GM20431 (cell line): ENCODE measurements around the gene FRAT2.
"Not testable (repeated sequence)": the region's sequence is repeated elsewhere in the genome, so short reads cannot be mapped to it uniquely, and the experiment has no call there.

Experiments used
- in situ Hi-C: fragments of 300-500 bp; cut with MseI, MboI; formaldehyde crosslinking; loops from one replicate; pipeline ENCODE4 v1.15.0; 2020; ENCODE audit warnings: low sequenced_read_pairs; ENCODE audit not compliant: unreplicated experiment

Gene FRAT2

DNA sequence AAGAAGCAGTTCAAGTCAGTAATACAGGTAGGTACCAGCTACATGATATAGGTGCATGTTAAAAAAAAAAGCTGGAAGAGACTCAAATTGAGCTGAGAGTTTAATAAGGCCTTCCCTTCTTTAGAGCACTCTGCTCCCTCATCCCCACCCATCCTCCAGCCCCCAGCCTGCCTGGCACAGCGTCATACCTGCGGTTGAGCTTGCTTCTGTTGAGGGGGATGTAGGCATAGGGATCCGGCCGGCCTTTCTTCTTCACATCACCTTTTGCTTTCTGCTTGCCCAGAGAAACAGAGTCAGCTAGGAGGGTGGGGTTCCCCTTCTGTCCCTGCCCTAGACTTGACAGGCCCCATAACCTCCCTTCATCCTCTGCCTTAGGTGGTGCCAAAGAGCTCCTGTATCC, 23.8 kb upstream of the FRAT2 start:
- in situ Hi-C loops = no loop called here

GRCh38 chr10:97356918-97357317, 22.4 kb upstream of the FRAT2 start:
- in situ Hi-C loops = no loop called here

GRCh38 chr10:97356318-97356914, 21.9 kb upstream of the FRAT2 start:
- in situ Hi-C loops = no loop called here

DNA sequence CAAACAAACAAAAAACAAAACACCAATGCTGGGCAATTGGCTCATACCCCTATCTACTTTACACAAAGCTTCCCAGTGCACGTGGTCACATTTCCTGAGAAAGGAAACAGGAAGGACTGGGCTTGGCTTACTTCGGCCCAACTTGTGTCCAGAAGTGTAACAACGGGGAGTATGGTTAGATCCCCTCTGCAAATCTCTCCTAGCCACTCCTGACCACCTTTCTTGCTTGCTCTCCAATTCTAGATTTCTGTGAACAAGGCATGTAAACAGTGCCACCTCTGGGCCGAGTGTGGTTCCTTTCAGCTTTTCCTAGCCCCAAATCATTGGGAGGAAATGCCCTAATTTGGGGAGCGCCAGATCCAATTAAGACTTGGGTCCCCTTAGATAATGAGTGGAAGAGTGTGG, 21.0 kb upstream of the FRAT2 start:
- in situ Hi-C loops = no loop called here

- in situ Hi-C loops = no loop called here
Measured at GRCh38 chr10:97353945-97354344, 19.4 kb upstream of the FRAT2 start.

DNA sequence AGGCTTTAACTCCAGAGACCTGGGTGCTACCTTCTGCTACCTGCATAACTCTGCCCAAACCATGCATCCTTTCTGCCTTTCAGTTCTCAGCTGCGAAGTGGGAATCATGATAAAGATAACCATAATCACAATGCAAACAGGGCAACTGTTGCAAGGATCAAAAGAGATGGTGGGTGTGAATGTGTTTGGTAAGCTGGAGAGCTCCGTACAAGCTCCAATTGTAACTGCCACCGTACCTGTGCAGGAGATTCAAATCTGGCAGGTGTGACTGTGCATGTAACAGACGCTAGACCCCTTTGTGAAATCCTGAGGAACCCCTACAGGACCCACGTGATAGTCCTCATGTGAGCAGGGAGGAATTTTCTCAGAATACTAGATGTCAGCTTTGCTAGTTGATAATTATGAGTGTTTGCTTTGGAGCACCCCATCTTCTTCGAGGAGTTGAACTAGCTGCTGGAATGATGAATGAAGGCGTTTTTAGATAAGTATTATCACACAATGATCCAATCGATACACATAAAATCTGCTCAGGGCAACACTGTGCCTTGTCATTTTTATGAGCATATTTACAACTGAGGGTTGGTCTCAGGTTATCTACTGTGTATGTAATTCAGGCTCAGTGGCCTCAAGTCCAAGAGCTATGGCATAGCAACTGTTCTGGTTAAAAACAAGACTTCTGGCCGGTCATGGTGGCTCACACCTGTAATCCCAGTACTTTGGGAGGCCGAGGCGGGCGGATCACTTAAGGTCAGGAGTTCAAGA, 15.4 kb upstream of the FRAT2 start:
- in situ Hi-C loops = no loop called here

- in situ Hi-C loops = no loop called here
Measured at GRCh38 chr10:97347317-97347716, 12.8 kb upstream of the FRAT2 start.

- in situ Hi-C loops = not testable (repeated sequence)
Measured at GRCh38 chr10:97343664-97344063, 9.1 kb upstream of the FRAT2 start.

- in situ Hi-C loops = no loop called here
Measured at GRCh38 chr10:97341416-97341815, 6.9 kb upstream of the FRAT2 start.

DNA sequence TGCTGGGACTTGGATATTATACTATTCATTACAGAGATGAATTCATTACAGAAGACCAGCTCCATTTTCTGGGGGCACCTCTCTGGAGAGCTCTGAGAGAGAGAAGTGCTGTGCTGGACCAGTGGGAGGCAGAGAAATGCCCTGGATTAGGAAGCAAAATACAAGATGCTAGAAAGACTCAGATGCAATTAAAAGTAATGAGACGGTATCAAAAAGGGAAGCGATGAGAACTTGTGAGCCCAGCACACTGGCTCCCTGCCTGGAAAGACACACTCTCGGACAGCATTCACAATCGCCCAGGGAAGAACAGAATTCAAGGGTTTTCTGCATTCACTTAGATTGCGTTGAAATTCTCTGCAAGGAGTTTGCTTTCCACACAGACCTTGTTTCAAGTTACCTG, 3.5 kb upstream of the FRAT2 start:
- in situ Hi-C loops = no loop called here

DNA sequence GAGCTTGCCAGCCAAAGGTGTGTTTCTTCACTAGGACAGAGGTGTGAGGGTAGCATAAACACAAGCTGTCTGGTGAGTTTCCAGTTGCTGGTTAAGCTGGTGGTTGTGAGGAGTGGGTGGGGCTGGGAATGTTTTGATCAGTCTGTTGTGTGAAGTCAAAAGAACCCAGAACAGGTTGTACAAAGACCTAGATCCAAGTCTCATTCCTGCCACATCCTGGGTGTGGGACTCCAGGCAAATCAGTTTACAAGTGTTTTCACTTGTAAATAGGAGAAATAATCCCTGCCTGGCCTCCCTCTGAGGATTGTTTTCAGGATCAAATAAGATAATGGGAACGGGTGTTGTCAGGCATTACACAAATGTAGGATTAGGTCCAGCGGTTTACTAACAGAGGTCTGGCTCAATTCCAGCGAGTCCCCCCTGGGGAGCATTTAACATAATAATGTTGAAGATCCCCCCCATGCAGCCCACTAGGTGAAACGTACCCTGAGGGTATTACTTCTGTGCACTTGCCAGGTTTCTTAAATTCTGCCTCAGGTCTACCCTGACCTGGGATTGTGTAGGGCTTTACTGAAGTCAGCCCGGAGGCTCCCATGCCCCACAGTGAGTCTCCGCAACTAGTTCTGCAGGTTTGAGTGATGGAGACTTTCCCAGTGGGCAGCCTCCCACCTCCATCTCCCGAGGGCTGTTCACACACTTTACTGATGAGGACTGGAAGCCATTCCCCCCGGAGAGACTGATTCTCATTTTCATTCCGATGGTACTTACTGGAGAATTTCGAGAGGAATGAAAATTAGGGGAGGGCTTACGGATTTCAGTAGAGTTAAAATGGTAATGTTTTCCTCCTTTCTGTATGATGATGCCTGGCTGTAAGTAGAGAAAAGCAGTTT, 2.7 kb upstream of the FRAT2 start:
- in situ Hi-C loops = no loop called here

- in situ Hi-C loops = no loop called here
Measured at GRCh38 chr10:97336446-97336845, 1.9 kb upstream of the FRAT2 start.

DNA sequence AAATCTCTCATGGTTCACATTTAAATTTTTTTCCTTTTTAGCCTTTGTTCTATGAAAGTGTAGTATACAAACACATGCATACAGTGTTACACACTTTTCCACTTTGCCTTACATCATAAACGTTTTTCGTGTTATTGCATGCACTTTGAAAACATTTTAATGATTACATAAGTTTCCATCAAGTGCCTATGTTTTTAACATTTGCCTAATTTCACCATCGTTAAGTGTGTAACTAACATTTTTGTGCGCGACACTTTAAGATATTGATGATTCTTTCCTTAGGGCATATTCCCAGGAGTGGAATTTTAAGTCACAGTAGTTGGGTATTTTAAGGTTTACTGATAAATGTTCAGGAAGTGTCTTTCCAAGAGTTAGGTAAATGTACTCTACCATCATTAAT, 1.5 kb upstream of the FRAT2 start:
- in situ Hi-C loops = no loop called here

GRCh38 chr10:97335188-97335619, 675 bp upstream of the FRAT2 start:
- in situ Hi-C loops = no loop called here

DNA sequence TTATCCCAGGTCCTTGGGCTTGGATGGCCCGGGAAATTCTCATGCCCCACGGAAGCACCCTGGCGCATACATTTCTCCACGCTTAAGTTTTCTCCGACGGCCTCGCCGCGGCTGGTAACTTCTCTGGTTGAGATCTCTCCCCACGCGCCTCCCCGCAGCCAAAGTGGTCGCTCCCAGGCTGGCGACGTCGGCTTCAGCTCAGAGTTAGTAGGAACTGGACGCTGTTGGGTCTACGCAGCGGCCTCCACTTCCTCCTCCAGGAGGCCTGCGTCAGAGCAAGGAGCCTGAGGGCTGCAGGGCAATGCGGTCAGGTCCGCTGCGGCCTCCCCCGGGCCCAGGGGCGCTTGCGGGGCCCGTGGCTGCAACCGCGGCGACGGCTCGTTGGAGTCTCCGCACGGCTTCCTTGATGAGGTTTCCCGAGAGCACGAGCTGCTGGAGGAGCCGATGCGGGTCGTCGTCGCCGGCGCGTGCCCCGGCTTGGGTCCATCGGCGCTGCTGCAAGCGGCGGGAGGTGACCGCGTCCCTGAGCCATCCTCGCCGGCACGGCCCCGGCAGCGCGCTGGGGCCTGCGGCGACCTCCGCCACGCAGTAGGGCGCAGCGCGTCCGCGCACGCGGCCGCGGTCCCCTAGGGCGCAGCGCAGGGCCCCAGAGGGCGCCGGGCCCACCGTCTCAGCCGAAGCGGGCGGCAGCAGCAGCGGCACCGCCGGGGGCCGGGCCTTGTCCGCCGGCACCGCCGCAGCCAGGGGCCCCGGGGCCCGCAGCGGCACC, 744 bp downstream of the FRAT2 start:
- in situ Hi-C loops = no loop called here

- in situ Hi-C loops = no loop called here
Measured at GRCh38 chr10:97333351-97333600, 1.3 kb downstream of the FRAT2 start.

GRCh38 chr10:97332591-97333350, 1.8 kb downstream of the FRAT2 start:
- in situ Hi-C loops = no loop called here

DNA sequence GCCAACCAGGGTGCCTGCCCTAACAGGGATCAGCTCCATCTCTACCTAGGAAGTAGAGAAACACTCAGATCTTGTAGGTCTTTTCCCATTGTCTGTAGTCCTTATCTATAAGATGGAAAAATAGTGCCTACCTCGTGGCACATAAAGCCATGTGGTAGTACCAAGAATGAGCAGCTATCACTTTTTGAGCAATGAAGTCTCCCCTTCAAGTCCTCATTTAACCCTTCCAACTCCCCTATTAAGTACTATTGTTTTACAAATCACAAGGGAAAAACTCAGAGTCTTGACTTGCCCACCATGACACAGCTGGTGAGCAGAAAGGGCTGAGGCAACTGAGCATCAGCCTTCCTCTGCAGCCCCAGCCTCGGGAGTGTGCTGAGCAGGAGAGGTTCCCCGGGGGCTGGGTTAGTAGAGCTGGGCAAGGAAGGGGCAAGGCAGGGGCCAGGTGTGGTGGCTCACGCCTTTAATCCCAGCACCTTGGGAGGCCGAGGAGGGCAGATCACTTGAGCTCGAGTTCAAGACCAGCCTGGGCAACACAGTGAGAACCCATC, 3.3 kb downstream of the FRAT2 start:
- in situ Hi-C loops = no loop called here

DNA sequence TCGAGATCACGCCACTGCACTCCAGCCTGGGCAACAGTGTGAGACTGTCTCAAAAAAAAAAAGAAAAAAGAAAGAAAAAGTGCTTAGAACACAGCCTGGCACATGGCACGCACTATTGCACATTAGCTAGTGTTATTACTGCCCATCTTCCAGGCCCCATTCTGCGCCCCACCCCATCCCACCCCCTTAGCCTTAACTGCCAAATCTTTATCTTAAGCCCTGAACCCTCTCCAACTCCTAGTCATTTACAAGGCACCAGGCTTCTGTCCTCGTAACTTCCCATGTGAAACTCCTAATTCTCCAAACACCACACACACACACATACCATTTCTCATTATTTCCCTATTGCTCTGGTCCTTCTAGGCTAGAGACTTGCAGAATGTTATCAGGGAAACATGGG, 4.8 kb downstream of the FRAT2 start:
- in situ Hi-C loops = no loop called here
